GM19240 (cell line): ENCODE data around the gene PUM1.
"Not testable (repeated sequence)": the region's sequence is repeated elsewhere in the genome, so short reads cannot be mapped to it uniquely, and the experiment has no call there.

Experiments used
- DNase-seq: peaks from one replicate; pipeline ENCODE4 v3.0.0; 2011; ENCODE audit warnings: low spot score; ENCODE audit not compliant: insufficient read length

The PUM1 gene

GRCh38 chr1:30964706-30965105 lies 100.8 kb downstream of the PUM1 start:
- no peak for DNase-seq

- DNase-seq = no peak
Measured at GRCh38 chr1:30962609-30963508, 102.7 kb downstream of the PUM1 start.

- DNase-seq = no peak
Measured at GRCh38 chr1:30957560-30958222, 107.8 kb downstream of the PUM1 start.

- DNase-seq = no peak
Measured at GRCh38 chr1:30955448-30956015, 110.0 kb downstream of the PUM1 start.

GRCh38 chr1:30953685-30954084 lies 111.8 kb downstream of the PUM1 start:
- DNase-seq = no peak

GRCh38 chr1:30952098-30952497 lies 113.4 kb downstream of the PUM1 start:
- DNase-seq = no peak

- no peak for DNase-seq
Measured at GRCh38 chr1:30950700-30951099, 114.8 kb downstream of the PUM1 start.

GRCh38 chr1:30950053-30950452 lies 115.5 kb downstream of the PUM1 start:
- DNase-seq = no peak

GRCh38 chr1:30949487-30949838 lies 116.1 kb downstream of the PUM1 start:
- not testable (repeated sequence) for DNase-seq

- DNase-seq = not testable (repeated sequence)
Measured at GRCh38 chr1:30948813-30949486, 116.6 kb downstream of the PUM1 start.

GRCh38 chr1:30948278-30948677 lies 117.2 kb downstream of the PUM1 start:
- no peak for DNase-seq

- no peak for DNase-seq
Measured at GRCh38 chr1:30947212-30947611, 118.3 kb downstream of the PUM1 start.

- no peak for DNase-seq
Measured at GRCh38 chr1:30942326-30942963, 123.1 kb downstream of the PUM1 start.

- DNase-seq = no peak
Measured at GRCh38 chr1:30940541-30940940, 125.0 kb downstream of the PUM1 start.

- no peak for DNase-seq
Measured at GRCh38 chr1:30936541-30937171, 128.9 kb downstream of the PUM1 start.

- DNase-seq = not testable (repeated sequence)
Measured at GRCh38 chr1:30935758-30936157, 129.8 kb downstream of the PUM1 start.

GRCh38 chr1:30934613-30935012 lies 130.9 kb downstream of the PUM1 start:
- DNase-seq = no peak

- DNase-seq = no peak
Measured at GRCh38 chr1:30933874-30934252, 131.7 kb downstream of the PUM1 start.

- DNase-seq = no peak
Measured at GRCh38 chr1:30930631-30931173, 134.8 kb downstream of the PUM1 start.

GRCh38 chr1:30929944-30930525 lies 135.5 kb downstream of the PUM1 start:
- DNase-seq = no peak
